ENCODE data around the gene SOX18.

Gene SOX18

GRCh38 chr20:64036346-64037198 lies 12.9 kb downstream of the SOX18 start:
- H3K27me3 ChIP-seq (ENCODE audit: insufficient read depth, low read length, poor library complexity, severe bottlenecking) = no peaks in the 10 kb centered on the region
- no peaks in the 10 kb centered on the region for H4K20me1 ChIP-seq (ENCODE audit: insufficient read depth, low read length, poor library complexity, severe bottlenecking)
- no peak overlapping the region for H3K4me3 ChIP-seq (ENCODE audit: low read length, poor library complexity, severe bottlenecking)
- peak overlapping the region; percentile 44 for H3K9ac ChIP-seq (ENCODE audit: low read depth, low read length, poor library complexity, severe bottlenecking)
- H3K4me2 ChIP-seq (ENCODE audit: low read depth, low read length, poor library complexity, severe bottlenecking) = peak overlapping the region; percentile 83
- TF ChIP-seq EZH2phosphoT487 (IDR thresholded peaks at IDR 0.05; ENCODE audit: borderline replicate concordance) (no peak), CTCF (conservative IDR thresholded peaks at IDR 0.05; ENCODE audit: low read length) (no peak)
- H3K36me3 ChIP-seq (ENCODE audit: insufficient read depth, low read length) = peaks cover 14% of the 10 kb centered on the region; the same call in 1 of the 2 replicates
- no peaks in the 10 kb centered on the region for H3K79me2 ChIP-seq (ENCODE audit: insufficient read depth, low read length)
- no peaks in the 10 kb centered on the region for H3K9me2 ChIP-seq (replicated peaks; ENCODE audit: low read depth, low read length)
- peaks cover 4% of the 10 kb centered on the region; the same call in 1 of the 2 replicates for H3F3A ChIP-seq (ENCODE audit: low read depth)
- no peak overlapping the region for H2AFZ ChIP-seq (ENCODE audit: low read length)
- no peaks in the 10 kb centered on the region for H3K9me3 ChIP-seq (ENCODE audit: insufficient read depth, low read depth, low read length)
- peaks cover 50% of the 10 kb centered on the region for H3K4me1 ChIP-seq (ENCODE audit: insufficient read depth, low read length, poor library complexity, severe bottlenecking)

- Histone ChIP-seq H3F3A (ENCODE audit: low read depth) (peaks cover 4% of the 10 kb centered on the region; the same call in 1 of the 2 replicates), H3K4me1 (ENCODE audit: insufficient read depth, low read length, poor library complexity, severe bottlenecking) (peaks cover 49% of the 10 kb centered on the region), H3K9me3 (ENCODE audit: insufficient read depth, low read depth, low read length) (no peaks in the 10 kb centered on the region), H3K27me3 (ENCODE audit: insufficient read depth, low read length, poor library complexity, severe bottlenecking) (no peaks in the 10 kb centered on the region), H3K36me3 (ENCODE audit: insufficient read depth, low read length) (peaks cover 17% of the 10 kb centered on the region; the same call in 1 of the 2 replicates), H4K20me1 (ENCODE audit: insufficient read depth, low read length, poor library complexity, severe bottlenecking) (no peaks in the 10 kb centered on the region), H3K9me2 (replicated peaks; ENCODE audit: low read depth, low read length) (no peaks in the 10 kb centered on the region), H3K9ac (ENCODE audit: low read depth, low read length, poor library complexity, severe bottlenecking) (peak within 1 kb of the TSS; percentile 44), H3K4me2 (ENCODE audit: low read depth, low read length, poor library complexity, severe bottlenecking) (peak within 1 kb of the TSS; percentile 83), H2AFZ (ENCODE audit: low read length) (no peak within 1 kb of the TSS), H3K79me2 (ENCODE audit: insufficient read depth, low read length) (no peaks in the 10 kb centered on the region), H3K4me3 (ENCODE audit: low read length, poor library complexity, severe bottlenecking) (no peak within 1 kb of the TSS)
- no peak for TF ChIP-seq EZH2phosphoT487 (IDR thresholded peaks at IDR 0.05; ENCODE audit: borderline replicate concordance)
- TF ChIP-seq CTCF (conservative IDR thresholded peaks at IDR 0.05; ENCODE audit: low read length) = no peak
Measured at GRCh38 chr20:64035933-64036345, 13.5 kb downstream of the SOX18 start, which contains the start of gene C20orf204. Gene C20orf204 (plus strand): TSS chr20:64036182. CDS start chr20:64036324, 142 bp downstream.

- Histone ChIP-seq H4K20me1 (ENCODE audit: insufficient read depth, low read length, poor library complexity, severe bottlenecking) (no peaks in the 10 kb centered on the region), H3K9me2 (replicated peaks; ENCODE audit: low read depth, low read length) (no peaks in the 10 kb centered on the region), H3K9ac (ENCODE audit: low read depth, low read length, poor library complexity, severe bottlenecking) (no peak overlapping the region), H3F3A (ENCODE audit: low read depth) (peaks cover 4% of the 10 kb centered on the region; the same call in 1 of the 2 replicates), H3K4me3 (ENCODE audit: low read length, poor library complexity, severe bottlenecking) (no peak overlapping the region), H3K36me3 (ENCODE audit: insufficient read depth, low read length) (peaks cover 23% of the 10 kb centered on the region; the same call in 1 of the 2 replicates), H3K27me3 (ENCODE audit: insufficient read depth, low read length, poor library complexity, severe bottlenecking) (no peaks in the 10 kb centered on the region), H3K9me3 (ENCODE audit: insufficient read depth, low read depth, low read length) (no peaks in the 10 kb centered on the region), H3K79me2 (ENCODE audit: insufficient read depth, low read length) (no peaks in the 10 kb centered on the region), H2AFZ (ENCODE audit: low read length) (no peak overlapping the region), H3K4me1 (ENCODE audit: insufficient read depth, low read length, poor library complexity, severe bottlenecking) (peaks cover 43% of the 10 kb centered on the region), H3K4me2 (ENCODE audit: low read depth, low read length, poor library complexity, severe bottlenecking) (no peak overlapping the region)
- TF ChIP-seq CTCF (conservative IDR thresholded peaks at IDR 0.05; ENCODE audit: low read length) (no peak), EZH2phosphoT487 (IDR thresholded peaks at IDR 0.05; ENCODE audit: borderline replicate concordance) (no peak)
Measured at GRCh38 chr20:64035066-64035932, 14.1 kb downstream of the SOX18 start.
